Endothelial cell of umbilical vein (primary cell): ENCODE data around the gene PRRX2. TPM values are rescaled to one million over a fixed set of nuclear protein-coding genes. Genes with fewer than 3 reads are reported as not detected.

Experiments
- BruUV-seq: library from RNA; stranded (reverse); fragments of 400-500 nt; replicated peaks from 2 replicates; lab custom pipeline; 2021; lab: Mats Ljungman, UMichigan
- CTCF ChIA-PET: fragments of 300-600, 350-600 bp; sonication (Branson Sonifier 250); formaldehyde crosslinking; loops from one replicate; lab custom pipeline; 2021; ENCODE audit warnings: antibody characterized with exemption, inconsistent platforms; lab: Charles Lee
- POLR2A ChIA-PET: fragments of 300-600, 350-600 bp; sonication (Branson Sonifier 250); formaldehyde crosslinking; loops from one replicate; lab custom pipeline; 2021; ENCODE audit warnings: antibody characterized with exemption, inconsistent platforms; lab: Charles Lee
- DNase-seq: peaks from one replicate; pipeline ENCODE4 v3.0.0-alpha.2; 2011; ENCODE audit warnings: low read depth, low spot score
- FAIRE-seq: peaks from 2 replicates; lab custom pipeline; 2011; peaks lifted over from hg19 to GRCh38; lab: Jason Lieb, UNC
- H2AFZ ChIP-seq: 2 replicates; pipeline ENCODE4 v1.6.0; 2012; ENCODE audit warnings: low read depth, low read length, control low read depth, inconsistent platforms
- H3K27ac ChIP-seq: 2 replicates; pipeline ENCODE4 v1.5.1; 2011; ENCODE audit warnings: low read depth, mild to moderate bottlenecking, control low read depth, low read length, moderate library complexity; ENCODE audit not compliant: insufficient read depth
- H3K27me3 ChIP-seq, 2 experiments: 2 replicates each; pipeline versions ENCODE4 v1.6.0 to v1.6.1; 2011; ENCODE audit warnings: low read length in 2 of 2, mixed read lengths in 1 of 2; ENCODE audit not compliant: control insufficient read depth in 2 of 2, insufficient read depth in 2 of 2
- H3K36me3 ChIP-seq, 2 experiments: 2 replicates in 1 of 2; 3 replicates in 1 of 2; pipeline ENCODE4 v1.5.1; 2011; ENCODE audit warnings: low read length in 2 of 2, mild to moderate bottlenecking in 1 of 2, moderate library complexity in 1 of 2; ENCODE audit not compliant: control insufficient read depth in 2 of 2, insufficient read depth in 2 of 2; ENCODE audit errors: extremely low read depth in 1 of 2
- H3K4me1 ChIP-seq: 3 replicates; pipeline ENCODE4 v1.5.1; 2011; ENCODE audit warnings: mild to moderate bottlenecking, low read length; ENCODE audit not compliant: control insufficient read depth, insufficient read depth; ENCODE audit errors: extremely low read depth
- H3K4me2 ChIP-seq: 2 replicates; pipeline ENCODE4 v1.6.1; 2011; ENCODE audit warnings: low read length, control low read depth, mixed read lengths; ENCODE audit not compliant: insufficient read depth
- H3K4me3 ChIP-seq, 3 experiments: fragments of 200-600 bp in 1 of 3; sonication (generic), shearing (Covaris generic) in 1 of 3; replicated peaks in 1 of 3; 2 replicates each; pipeline ENCODE4 v1.5.1; 2011 to 2016; ENCODE audit warnings: control low read depth in 3 of 3, low read length in 3 of 3, mild to moderate bottlenecking in 2 of 3, inconsistent platforms in 1 of 3, low read depth in 1 of 3, moderate library complexity in 1 of 3; ENCODE audit not compliant: insufficient read depth in 1 of 3
- H3K79me2 ChIP-seq: 2 replicates; pipeline ENCODE4 v1.6.0; 2012; ENCODE audit warnings: low read length, inconsistent platforms; ENCODE audit not compliant: control insufficient read depth, insufficient read depth
- H3K9ac ChIP-seq: replicated peaks from 2 replicates; pipeline ENCODE3; 2011; ENCODE audit warnings: low read length, control low read depth; ENCODE audit not compliant: insufficient read depth; ENCODE audit errors: extremely low read depth
- H3K9me1 ChIP-seq: replicated peaks from 3 replicates; pipeline ENCODE4 v1.6.0; 2011; ENCODE audit warnings: mild to moderate bottlenecking, low read length; ENCODE audit not compliant: control insufficient read depth, insufficient read depth; ENCODE audit errors: extremely low read depth
- H3K9me3 ChIP-seq: replicated peaks from 2 replicates; pipeline ENCODE4 v1.5.1; 2012; ENCODE audit warnings: low read length, inconsistent platforms; ENCODE audit not compliant: control insufficient read depth, insufficient read depth
- H4K20me1 ChIP-seq: replicated peaks from 2 replicates; pipeline ENCODE3; 2011; ENCODE audit warnings: mild to moderate bottlenecking, low read length; ENCODE audit not compliant: control insufficient read depth, insufficient read depth; ENCODE audit errors: extremely low read depth
- CTCF ChIP-seq, 2 donors: IDR thresholded peaks; 1 replicate in 1 of 2; 2 replicates in 1 of 2; pipeline ENCODE4 v1.5.1; 2011; ENCODE audit warnings: low read length in 2 of 2, mild to moderate bottlenecking in 2 of 2, moderate library complexity in 2 of 2, control low read depth in 1 of 2, inconsistent platforms in 1 of 2, low read depth in 1 of 2; ENCODE audit not compliant: insufficient read depth in 1 of 2; ENCODE audit errors: extremely low read depth in 1 of 2
- EZH2 ChIP-seq: IDR thresholded peaks from 2 replicates; pipeline ENCODE4 v1.6.1; 2012; ENCODE audit warnings: borderline replicate concordance, low read depth, mild to moderate bottlenecking, moderate library complexity, low read length, inconsistent platforms; ENCODE audit not compliant: severe bottlenecking
- FOS ChIP-seq: IDR thresholded peaks from 2 replicates; pipeline ENCODE4 v1.6.1; 2011; ENCODE audit warnings: mild to moderate bottlenecking, low read length, moderate library complexity, borderline replicate concordance; ENCODE audit not compliant: insufficient read depth
- GATA2 ChIP-seq: IDR thresholded peaks from 2 replicates; pipeline ENCODE4 v1.7.0; 2011; ENCODE audit warnings: low read depth, mild to moderate bottlenecking, moderate library complexity, mixed read lengths, low read length; ENCODE audit not compliant: insufficient read length, insufficient read depth
- JUN ChIP-seq: IDR thresholded peaks from 2 replicates; pipeline ENCODE4 v1.6.1; 2011; ENCODE audit warnings: borderline replicate concordance, low read depth; ENCODE audit not compliant: insufficient read length, insufficient read depth
- MAX ChIP-seq: IDR thresholded peaks from 2 replicates; pipeline ENCODE4 v1.6.1; 2011; ENCODE audit not compliant: insufficient read depth, insufficient read length
- MYC ChIP-seq: IDR thresholded peaks from one replicate; pipeline ENCODE4 v1.6.1; 2011; ENCODE audit warnings: mild to moderate bottlenecking, low read depth, low read length
- POLR2A ChIP-seq: IDR thresholded peaks from 2 replicates; pipeline ENCODE4 v1.6.1; 2012; ENCODE audit warnings: low read depth, mild to moderate bottlenecking, control low read depth, low read length
- POLR2AphosphoS5 ChIP-seq: IDR thresholded peaks from 2 replicates; pipeline ENCODE4 v1.6.1; 2012; ENCODE audit warnings: low read depth, mild to moderate bottlenecking, control low read depth, low read length, moderate library complexity; ENCODE audit not compliant: insufficient read depth
- dilution Hi-C: fragments of 300-500 bp; cut with MboI; formaldehyde crosslinking; loops from one replicate; pipeline ENCODE4 v1.15.0; 2019; ENCODE audit warnings: low sequenced_read_pairs; ENCODE audit not compliant: extremely low pct_ligation_motif_present
- intact Hi-C: fragments of 100-400 bp; cut with micrococcal nuclease; formaldehyde crosslinking; loops from one replicate; pipeline ENCODE4 v1.10.0; 2022
- polyA plus RNA-seq, 4 experiments: library from polyadenylated mRNA; depleted of rRNA in 3 of 4; stranded (reverse) in 3 of 4; unstranded in 1 of 4; fragments of >200 nt; gene quantifications; 2 replicates each; pipeline versions ENCODE4 v1.2.1 to v1.2.3, GENCODE V29; 2011 to 2012; ENCODE audit warnings: missing spikeins in 1 of 4
- total RNA-seq: library from RNA; stranded (reverse); gene quantifications from 2 replicates; pipeline ENCODE4 v1.2.3, GENCODE V29; 2021

The PRRX2 gene
- total and polyA plus RNA-seq, 2 donors (not counting 3 experiments of a cell fraction or from before 2014, with no cell fraction given) = 0.19 to 0.77 TPM

GRCh38 chr9:129719135-129719534 lies 53.7 kb downstream of the PRRX2 start:
- no peaks in the 10 kb centered on the region for H4K20me1 ChIP-seq
- H3K79me2 ChIP-seq = no peaks in the 10 kb centered on the region
- H3K27me3 ChIP-seq = no peaks in the 10 kb centered on the region
- no peak overlapping the region for H3K4me2 ChIP-seq
- BruUV-seq = no TSS peak
- no peak overlapping the region for H3K9ac ChIP-seq
- dilution Hi-C loops = no loop called here
- no peaks in the 10 kb centered on the region for H3K9me1 ChIP-seq
- no peaks in the 10 kb centered on the region for H3K4me1 ChIP-seq
- no peaks in the 10 kb centered on the region for H3K9me3 ChIP-seq
- DNase-seq (no peak), FAIRE-seq (no peak)
- no peak overlapping the region for H3K27ac ChIP-seq
- no peak for TF ChIP-seq MYC
- TF ChIP-seq EZH2 = no peak
- TF ChIP-seq MAX = no peak
- no peak for TF ChIP-seq CTCF (IDR thresholded peaks at IDR 0.05; ENCODE audit: extremely low read depth in 1 of 2, insufficient read depth in 1 of 2, low read depth in 1 of 2, low read length in 2 of 2)
- TF ChIP-seq POLR2AphosphoS5 = no peak
- TF ChIP-seq FOS = no peak
- TF ChIP-seq GATA2 = no peak
- no peak for TF ChIP-seq POLR2A
- TF ChIP-seq JUN = no peak
- ChIA-PET POLR2A (no interaction called here), CTCF (no interaction called here)
- H3K4me3 ChIP-seq = no peak overlapping the region
- H3K36me3 ChIP-seq = no peaks in the 10 kb centered on the region
- H2AFZ ChIP-seq = no peak overlapping the region
- intact Hi-C loops = no loop called here
